Retinal pigment epithelial cell (primary cell): ENCODE results near the gene KHDC1L.
"Not testable (repeated sequence)": the region's sequence is repeated elsewhere in the genome, so short reads cannot be mapped to it uniquely, and the experiment has no call there.

Experiments
- DNase-seq: peaks from one replicate; pipeline ENCODE4 v3.0.0-alpha.2; 2010; ENCODE audit warnings: low read depth
- H3K4me3 ChIP-seq: 2 replicates; pipeline ENCODE4 v1.5.1; 2011; ENCODE audit warnings: mild to moderate bottlenecking, low read length, control low read depth, moderate library complexity
- TF ChIP-seq, protein P1 (sequence below): conservative IDR thresholded peaks from 2 replicates; pipeline ENCODE4 v1.5.1; 2011; ENCODE audit warnings: low read depth, low read length, control low read depth, inconsistent platforms

KHDC1L gene

GRCh38 chr6:73225396-73225795 is at the start of gene KHDC1L:
TSS of gene KHDC1L (minus strand) at chr6:73225496. CDS start at chr6:73225408, 88 bp downstream.
- TF ChIP-seq, protein P1, sequence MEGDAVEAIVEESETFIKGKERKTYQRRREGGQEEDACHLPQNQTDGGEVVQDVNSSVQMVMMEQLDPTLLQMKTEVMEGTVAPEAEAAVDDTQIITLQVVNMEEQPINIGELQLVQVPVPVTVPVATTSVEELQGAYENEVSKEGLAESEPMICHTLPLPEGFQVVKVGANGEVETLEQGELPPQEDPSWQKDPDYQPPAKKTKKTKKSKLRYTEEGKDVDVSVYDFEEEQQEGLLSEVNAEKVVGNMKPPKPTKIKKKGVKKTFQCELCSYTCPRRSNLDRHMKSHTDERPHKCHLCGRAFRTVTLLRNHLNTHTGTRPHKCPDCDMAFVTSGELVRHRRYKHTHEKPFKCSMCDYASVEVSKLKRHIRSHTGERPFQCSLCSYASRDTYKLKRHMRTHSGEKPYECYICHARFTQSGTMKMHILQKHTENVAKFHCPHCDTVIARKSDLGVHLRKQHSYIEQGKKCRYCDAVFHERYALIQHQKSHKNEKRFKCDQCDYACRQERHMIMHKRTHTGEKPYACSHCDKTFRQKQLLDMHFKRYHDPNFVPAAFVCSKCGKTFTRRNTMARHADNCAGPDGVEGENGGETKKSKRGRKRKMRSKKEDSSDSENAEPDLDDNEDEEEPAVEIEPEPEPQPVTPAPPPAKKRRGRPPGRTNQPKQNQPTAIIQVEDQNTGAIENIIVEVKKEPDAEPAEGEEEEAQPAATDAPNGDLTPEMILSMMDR: no peak
- no peak for DNase-seq
- H3K4me3 ChIP-seq: no peak within 1 kb of the TSS

DNA sequence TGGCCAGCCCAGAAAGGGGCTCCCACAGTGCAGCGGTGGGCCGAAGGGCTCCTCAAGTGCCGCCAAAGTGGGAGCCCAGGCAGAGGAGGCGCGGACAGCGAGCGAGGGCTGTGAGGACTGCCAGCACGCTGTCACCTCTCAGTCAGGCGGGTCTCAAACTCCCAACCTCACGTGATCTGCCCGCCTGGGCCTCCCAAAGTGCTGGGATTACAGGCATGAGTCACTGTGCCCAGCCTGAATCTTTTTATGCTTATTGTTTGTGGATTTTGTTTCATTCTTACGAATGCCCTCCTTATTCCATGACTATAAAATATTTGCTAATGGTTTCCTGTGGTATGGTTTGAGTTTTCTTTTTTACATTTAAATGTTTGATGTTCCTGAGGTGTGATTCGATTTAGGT is 44.0 kb upstream of the KHDC1L start:
- not testable (repeated sequence) for DNase-seq, H3K4me3 ChIP-seq

- not testable (repeated sequence) for DNase-seq, H3K4me3 ChIP-seq
These were observed 43.6 kb upstream of the KHDC1L start for GRCh38 chr6:73268896-73269295.

- TF ChIP-seq, protein P1: no peak
- H3K4me3 ChIP-seq: no peak overlapping the region
- DNase-seq: no peak
These were observed 39.1 kb upstream of the KHDC1L start for GRCh38 chr6:73264446-73264845.

- no peak for DNase-seq
- TF ChIP-seq, protein P1: no peak
- peak overlapping the region; percentile 73 for H3K4me3 ChIP-seq
These were observed 38.2 kb upstream of the KHDC1L start for GRCh38 chr6:73263570-73263909.

GRCh38 chr6:73262671-73263569 is 37.6 kb upstream of the KHDC1L start, which contains the start of gene KHDC1:
TSS of gene KHDC1 (minus strand) at chr6:73263196. CDS start at chr6:73242517, 20,679 bp downstream.
- H3K4me3 ChIP-seq: peak within 1 kb of the TSS; percentile 73
- no peak for DNase-seq
- TF ChIP-seq, protein P1: peak; percentile 14

DNA sequence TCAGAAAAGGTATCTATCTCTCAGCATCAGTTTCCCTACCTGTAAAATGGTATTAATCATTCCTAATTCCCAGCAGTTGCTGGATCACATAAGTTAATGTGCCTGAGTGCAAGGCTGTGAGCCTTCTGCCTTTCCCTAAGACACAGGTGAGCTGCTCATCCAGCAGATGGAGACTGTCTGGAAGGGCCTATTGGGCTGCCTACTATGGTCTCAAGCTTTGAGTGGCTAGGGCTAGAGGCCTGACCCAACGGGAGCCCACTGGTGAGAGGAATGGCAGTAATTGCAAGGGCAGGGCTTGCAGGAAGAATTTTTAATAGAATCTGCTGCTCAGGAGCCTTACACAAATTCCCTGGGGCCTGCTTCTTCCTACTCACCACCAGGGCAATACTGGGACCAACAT is 33.4 kb upstream of the KHDC1L start:
- no peak overlapping the region for H3K4me3 ChIP-seq
- DNase-seq: no peak
- TF ChIP-seq, protein P1: no peak

GRCh38 chr6:73254323-73254722 is 29.0 kb upstream of the KHDC1L start:
- DNase-seq, H3K4me3 ChIP-seq: not testable (repeated sequence)
